Effector memory CD4-positive, alpha-beta T cell (primary cell): ENCODE results near the gene HEXIM1.

Experiments
- DNase-seq, 3 donors: peaks; one replicate each; pipeline ENCODE4 v3.0.0-alpha.2; 2020
- H3K27ac ChIP-seq: 2 replicates; pipeline ENCODE4 v1.7.0; 2013; ENCODE audit warnings: mild to moderate bottlenecking, low read length, moderate library complexity; ENCODE audit not compliant: insufficient read depth, poor library complexity, severe bottlenecking
- H3K27me3 ChIP-seq: replicated peaks from 2 replicates; pipeline ENCODE4 v1.7.0; 2013; ENCODE audit warnings: mild to moderate bottlenecking, low read length; ENCODE audit not compliant: insufficient read depth, control insufficient read depth, poor library complexity, severe bottlenecking
- H3K36me3 ChIP-seq: 2 replicates; pipeline ENCODE4 v1.7.0; 2013; ENCODE audit warnings: mild to moderate bottlenecking, low read length, moderate library complexity; ENCODE audit not compliant: control insufficient read depth, insufficient read depth
- H3K4me1 ChIP-seq: 2 replicates; pipeline ENCODE4 v1.7.0; 2013; ENCODE audit warnings: low read length, mild to moderate bottlenecking; ENCODE audit not compliant: control insufficient read depth, insufficient read depth, poor library complexity, severe bottlenecking
- H3K4me3 ChIP-seq: 2 replicates; pipeline ENCODE4 v1.7.0; 2013; ENCODE audit warnings: low read length, low read depth, mild to moderate bottlenecking; ENCODE audit not compliant: insufficient read depth, poor library complexity, severe bottlenecking
- H3K9me3 ChIP-seq: 2 replicates; pipeline ENCODE4 v1.7.0; 2013; ENCODE audit warnings: mild to moderate bottlenecking, low read length, moderate library complexity; ENCODE audit not compliant: control insufficient read depth

The HEXIM1 gene

GRCh38 chr17:45197555-45198334, 49.5 kb downstream of the HEXIM1 start:
- H3K4me1 ChIP-seq = peaks cover 5% of the 10 kb centered on the region
- H3K27ac ChIP-seq = no peak overlapping the region
- no peak overlapping the region for H3K4me3 ChIP-seq

GRCh38 chr17:45200701-45201100, 52.4 kb downstream of the HEXIM1 start:
- no peaks in the 10 kb centered on the region for H3K36me3 ChIP-seq
- H3K4me3 ChIP-seq = no peak overlapping the region
- no peaks in the 10 kb centered on the region for H3K27me3 ChIP-seq
- peaks cover 5% of the 10 kb centered on the region for H3K4me1 ChIP-seq
- no peak for DNase-seq
- no peak overlapping the region for H3K27ac ChIP-seq
- no peaks in the 10 kb centered on the region for H3K9me3 ChIP-seq

More at GRCh38 chr17:45197555-45198334, 49.5 kb downstream of the HEXIM1 start:
- H3K27me3 ChIP-seq = no peaks in the 10 kb centered on the region
- DNase-seq = peak; percentile 69 to 80 (median 73)
- H3K36me3 ChIP-seq = no peaks in the 10 kb centered on the region
- no peaks in the 10 kb centered on the region for H3K9me3 ChIP-seq

- no peak for DNase-seq
- no peaks in the 10 kb centered on the region for H3K27me3 ChIP-seq
- H3K9me3 ChIP-seq = no peaks in the 10 kb centered on the region
- peaks cover 5% of the 10 kb centered on the region for H3K4me1 ChIP-seq
- no peak overlapping the region for H3K4me3 ChIP-seq
- H3K36me3 ChIP-seq = no peaks in the 10 kb centered on the region
- H3K27ac ChIP-seq = no peak overlapping the region
These were observed 53.2 kb downstream of the HEXIM1 start for GRCh38 chr17:45201457-45201856.
